CD4-positive, CD25-positive, alpha-beta regulatory T cell (primary cell): ENCODE results near the gene ARHGAP1. TPM values are rescaled to one million over a fixed set of nuclear protein-coding genes. Genes with fewer than 3 reads are reported as not detected.
"Not testable (repeated sequence)": the region's sequence is repeated elsewhere in the genome, so short reads cannot be mapped to it uniquely, and the experiment has no call there.

ENCODE experiments used
- ATAC-seq, 2 donors: fragments of 150-1000 bp; cut with Tn5 transposase; one replicate each; pipeline ENCODE4 v1.10.0; 2021; ENCODE audit warnings: low read depth in 2 of 2, moderate number of reproducible peaks in 2 of 2, moderate library complexity in 1 of 2
- DNase-seq, 3 donors: peaks; one replicate each; pipeline versions ENCODE4 v3.0.0 to v3.0.0-alpha.2; 2012 to 2022; ENCODE audit warnings: mixed read lengths in 1 of 3
- H3K27ac ChIP-seq: one replicate; pipeline ENCODE4 v1.7.0; 2013; ENCODE audit warnings: mild to moderate bottlenecking, low read length; ENCODE audit not compliant: insufficient read depth, poor library complexity, severe bottlenecking
- H3K27me3 ChIP-seq: one replicate; pipeline ENCODE4 v1.7.0; 2013; ENCODE audit warnings: low read length; ENCODE audit not compliant: control insufficient read depth, insufficient read depth
- H3K36me3 ChIP-seq: one replicate; pipeline ENCODE4 v1.7.0; 2013; ENCODE audit warnings: mild to moderate bottlenecking, low read length, moderate library complexity; ENCODE audit not compliant: control insufficient read depth, insufficient read depth
- H3K4me1 ChIP-seq: 2 replicates; pipeline ENCODE4 v1.7.0; 2013; ENCODE audit warnings: mild to moderate bottlenecking, low read length; ENCODE audit not compliant: insufficient read depth, control insufficient read depth, poor library complexity, severe bottlenecking
- H3K4me3 ChIP-seq: one replicate; pipeline ENCODE4 v1.7.0; 2013; ENCODE audit warnings: low read depth, mild to moderate bottlenecking, low read length, moderate library complexity
- H3K9me3 ChIP-seq, 2 experiments: 1 replicate in 1 of 2; 2 replicates in 1 of 2; pipeline ENCODE4 v1.7.0; 2013; ENCODE audit warnings: low read length in 2 of 2, mild to moderate bottlenecking in 1 of 2, moderate library complexity in 1 of 2; ENCODE audit not compliant: control insufficient read depth in 2 of 2
- H3K27ac Mint-ChIP-seq, 3 donors: one replicate each; pipeline ENCODE4 v1.8.0; 2020 to 2022; ENCODE audit warnings: mild to moderate bottlenecking in 3 of 3, mixed read lengths in 3 of 3, moderate library complexity in 2 of 3
- H3K27me3 Mint-ChIP-seq: one replicate; pipeline ENCODE4 v1.8.0; 2022; ENCODE audit warnings: mild to moderate bottlenecking, mixed read lengths
- H3K36me3 Mint-ChIP-seq: one replicate; pipeline ENCODE4 v1.8.0; 2020; ENCODE audit warnings: mixed read lengths
- H3K4me1 Mint-ChIP-seq, 4 donors: one replicate each; pipeline ENCODE4 v1.8.0; 2020 to 2022; ENCODE audit warnings: mixed read lengths in 4 of 4, mild to moderate bottlenecking in 1 of 4
- H3K4me3 Mint-ChIP-seq, 4 donors: one replicate each; pipeline ENCODE4 v1.8.0; 2020 to 2022; ENCODE audit warnings: mild to moderate bottlenecking in 4 of 4, mixed read lengths in 4 of 4, moderate library complexity in 3 of 4
- H3K9me3 Mint-ChIP-seq, 7 donors: one replicate each; pipeline ENCODE4 v1.8.0; 2020 to 2022; ENCODE audit warnings: mixed read lengths in 7 of 7, mild to moderate bottlenecking in 3 of 7, moderate library complexity in 2 of 7
- polyA plus RNA-seq, 4 donors: library from polyadenylated mRNA; unstranded; fragments of 300-500 nt; fragmentation: Illumina TruSeq; gene quantifications; one replicate each; pipeline ENCODE4 v1.2.3, GENCODE V29; 2021
- total RNA-seq: library from RNA; stranded (reverse); gene quantifications from one replicate; pipeline ENCODE4 v1.2.3, GENCODE V29; 2022

Gene ARHGAP1
- total and polyA plus RNA-seq, 5 donors from 2014 or later, result 46.6 to 72.5 (median 52.4) TPM

- ATAC-seq (no peak), DNase-seq (no peak)
- H3K36me3 Mint-ChIP-seq, result no peaks in the 10 kb centered on the region
- H3K27me3 Mint-ChIP-seq, result no peaks in the 10 kb centered on the region
- Histone ChIP-seq H3K27ac (no peak overlapping the region), H3K4me3 (no peak overlapping the region), H3K36me3 (no peaks in the 10 kb centered on the region), H3K27me3 (no peaks in the 10 kb centered on the region), H3K4me1 (peaks cover 9% of the 10 kb centered on the region), H3K9me3 (no peaks in the 10 kb centered on the region)
- no peaks in the 10 kb centered on the region for H3K9me3 Mint-ChIP-seq
- no peak overlapping the region for H3K27ac Mint-ChIP-seq
- H3K4me3 Mint-ChIP-seq, result no peak overlapping the region
- peaks cover 0 to 11% (median 5%) of the 10 kb centered on the region in 4 donors for H3K4me1 Mint-ChIP-seq
Measured at GRCh38 chr11:46719543-46720218, 19.3 kb upstream of the ARHGAP1 start.

- peaks cover 9% of the 10 kb centered on the region for H3K4me1 ChIP-seq
- no peaks in the 10 kb centered on the region for H3K27me3 ChIP-seq
- DNase-seq (no peak), ATAC-seq (no peak)
- no peaks in the 10 kb centered on the region for H3K9me3 ChIP-seq
- no peak within 1 kb of the TSS for H3K4me3 Mint-ChIP-seq
- no peaks in the 10 kb centered on the region for H3K36me3 ChIP-seq
- no peaks in the 10 kb centered on the region for H3K9me3 Mint-ChIP-seq
- no peaks in the 10 kb centered on the region for H3K27me3 Mint-ChIP-seq
- H3K36me3 Mint-ChIP-seq, result no peaks in the 10 kb centered on the region
- no peak within 1 kb of the TSS for H3K27ac ChIP-seq
- peaks cover 0 to 11% (median 5%) of the 10 kb centered on the region in 4 donors for H3K4me1 Mint-ChIP-seq
- no peak within 1 kb of the TSS for H3K4me3 ChIP-seq
- peak within 1 kb of the TSS; percentile 40 to 78 (median 71) for H3K27ac Mint-ChIP-seq
Measured at GRCh38 chr11:46719048-46719542, 18.7 kb upstream of the ARHGAP1 start, which contains the start of gene F2. F2 (plus strand) TSS chr11:46719213; CDS start chr11:46719236, 23 bp downstream.

DNA sequence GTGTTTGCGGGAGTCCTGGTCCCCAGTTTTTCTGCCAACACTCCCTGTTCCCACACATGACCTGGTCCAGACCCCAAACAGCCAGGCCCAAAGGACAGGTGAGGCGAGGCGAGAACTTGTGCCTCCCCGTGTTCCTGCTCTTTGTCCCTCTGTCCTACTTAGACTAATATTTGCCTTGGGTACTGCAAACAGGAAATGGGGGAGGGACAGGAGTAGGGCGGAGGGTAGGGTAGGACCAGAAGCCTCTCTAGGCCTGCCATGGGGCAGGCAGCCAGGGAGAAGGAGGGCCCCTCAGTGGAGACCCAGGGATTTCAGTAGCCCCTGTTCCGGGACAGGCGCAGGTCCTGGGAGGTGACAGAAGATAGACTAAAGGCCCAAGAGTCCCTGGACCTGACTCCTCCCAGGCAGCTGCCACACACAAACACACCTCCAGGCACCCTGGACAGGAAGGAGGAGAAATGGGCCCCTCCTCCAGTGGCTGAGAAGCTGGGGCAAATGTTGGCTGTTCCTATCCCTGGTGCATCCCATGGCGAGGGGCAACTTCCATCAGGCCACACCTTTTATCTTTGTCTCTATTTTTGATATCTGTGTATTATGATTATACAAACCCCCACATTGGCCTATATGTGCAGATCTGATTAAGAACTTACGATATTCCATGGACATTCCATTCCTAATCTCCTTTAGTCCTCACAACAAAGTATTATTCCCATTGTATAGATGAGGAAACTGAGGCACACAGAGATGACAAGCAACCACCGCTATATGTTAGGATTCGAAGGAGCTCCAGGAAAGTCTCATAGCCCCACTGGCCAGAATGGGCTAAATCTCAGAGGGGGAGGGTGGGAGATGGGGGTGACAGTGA is 18.0 kb upstream of the ARHGAP1 start:
- Histone ChIP-seq H3K27me3 (no peaks in the 10 kb centered on the region), H3K4me1 (peaks cover 9% of the 10 kb centered on the region), H3K36me3 (no peaks in the 10 kb centered on the region), H3K27ac (no peak overlapping the region), H3K4me3 (no peak overlapping the region), H3K9me3 (no peaks in the 10 kb centered on the region)
- peak in 1 of 2 donors; percentile 64 for ATAC-seq
- no peaks in the 10 kb centered on the region for H3K36me3 Mint-ChIP-seq
- peak in 1 of 3 donors; percentile 64 for DNase-seq
- H3K27me3 Mint-ChIP-seq, result no peaks in the 10 kb centered on the region
- H3K27ac Mint-ChIP-seq, result peak overlapping the region; percentile 40 to 78 (median 71)
- peaks cover 0 to 11% (median 5%) of the 10 kb centered on the region in 4 donors for H3K4me1 Mint-ChIP-seq
- no peak overlapping the region for H3K4me3 Mint-ChIP-seq
- no peaks in the 10 kb centered on the region for H3K9me3 Mint-ChIP-seq

GRCh38 chr11:46717825-46718154 is 17.4 kb upstream of the ARHGAP1 start:
- not testable (repeated sequence) for H3K36me3 ChIP-seq, H3K27me3 ChIP-seq, H3K36me3 Mint-ChIP-seq, H3K27ac Mint-ChIP-seq, H3K4me1 ChIP-seq, H3K4me3 Mint-ChIP-seq, H3K9me3 ChIP-seq, ATAC-seq, H3K27ac ChIP-seq, H3K4me3 ChIP-seq, DNase-seq, H3K27me3 Mint-ChIP-seq, H3K9me3 Mint-ChIP-seq
- H3K4me1 Mint-ChIP-seq, result peaks cover 0 to 11% (median 5%) of the 10 kb centered on the region in 4 donors

DNA sequence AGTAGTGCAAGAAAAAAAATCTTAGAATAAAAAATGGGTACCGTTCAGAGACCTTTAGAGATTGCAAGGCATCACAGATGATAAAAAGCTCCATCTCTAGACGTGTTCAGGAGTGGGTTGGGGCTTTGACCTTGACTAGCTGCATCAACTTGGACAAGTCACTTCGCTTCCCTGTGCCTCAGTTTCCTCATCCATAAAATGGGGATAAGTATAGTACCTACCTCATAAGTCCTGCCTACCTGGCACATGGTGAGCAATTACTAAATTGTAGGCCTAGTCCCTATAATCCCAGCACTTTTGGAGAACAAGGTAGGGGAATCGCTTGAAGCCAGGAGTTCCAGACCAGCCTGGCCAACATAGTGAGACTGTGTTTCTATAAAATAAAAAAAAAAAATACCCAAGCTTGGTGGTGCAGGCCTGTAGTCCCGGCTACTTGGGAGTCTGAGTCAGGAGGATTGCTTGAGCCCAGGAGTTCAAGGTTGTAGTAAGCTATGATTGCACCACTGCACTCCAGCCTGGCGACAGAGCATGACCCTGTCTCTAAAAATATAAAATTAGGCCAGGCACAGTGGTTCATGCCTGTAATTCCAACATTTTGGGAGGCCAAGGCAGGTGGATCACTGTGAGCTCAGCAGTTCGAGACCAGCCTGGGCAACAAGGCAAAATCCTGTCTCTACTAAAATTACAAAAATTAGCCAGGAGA is 12.6 kb upstream of the ARHGAP1 start:
- Histone ChIP-seq H3K9me3 (no peaks in the 10 kb centered on the region), H3K4me1 (peaks cover 2% of the 10 kb centered on the region), H3K4me3 (no peak overlapping the region), H3K27ac (no peak overlapping the region), H3K27me3 (no peaks in the 10 kb centered on the region), H3K36me3 (no peaks in the 10 kb centered on the region)
- ATAC-seq (no peak), DNase-seq (no peak)
- no peaks in the 10 kb centered on the region for H3K9me3 Mint-ChIP-seq
- H3K4me3 Mint-ChIP-seq, result no peak overlapping the region
- H3K27ac Mint-ChIP-seq, result no peak overlapping the region
- no peaks in the 10 kb centered on the region for H3K27me3 Mint-ChIP-seq
- no peaks in the 10 kb centered on the region for H3K36me3 Mint-ChIP-seq
- H3K4me1 Mint-ChIP-seq, result peaks cover 0 to 2% (median under 1%) of the 10 kb centered on the region in 4 donors

DNA sequence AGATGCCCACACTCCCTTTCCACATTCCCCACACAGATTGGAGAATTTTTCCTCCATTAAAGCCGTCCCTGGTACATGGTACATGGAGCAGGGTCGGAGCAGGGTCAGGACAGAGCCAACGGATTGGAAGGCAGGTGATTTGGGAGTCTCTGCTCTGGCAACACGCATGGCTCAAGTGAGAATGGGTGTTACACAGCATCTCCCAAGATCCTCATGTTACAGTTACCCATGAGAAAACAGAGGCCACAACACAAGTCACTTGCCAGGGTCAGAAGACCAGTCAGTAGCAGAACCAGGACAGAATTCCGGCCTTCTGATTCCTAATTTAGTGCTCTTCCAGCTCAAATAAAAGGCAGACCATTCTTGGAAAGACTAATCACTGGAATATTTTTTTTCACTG is 10.9 kb upstream of the ARHGAP1 start:
- DNase-seq, result no peak
- Histone ChIP-seq H3K4me3 (no peak overlapping the region), H3K27ac (no peak overlapping the region), H3K4me1 (no peaks in the 10 kb centered on the region), H3K36me3 (peaks cover 13% of the 10 kb centered on the region), H3K27me3 (no peaks in the 10 kb centered on the region), H3K9me3 (no peaks in the 10 kb centered on the region)
- H3K27ac Mint-ChIP-seq, result no peak overlapping the region
- no peak for ATAC-seq
- H3K27me3 Mint-ChIP-seq, result no peaks in the 10 kb centered on the region
- peaks cover 0 to 9% (median 3%) of the 10 kb centered on the region in 4 donors for H3K4me1 Mint-ChIP-seq
- peaks cover 11% of the 10 kb centered on the region for H3K36me3 Mint-ChIP-seq
- H3K9me3 Mint-ChIP-seq, result no peaks in the 10 kb centered on the region
- no peak overlapping the region for H3K4me3 Mint-ChIP-seq

DNA sequence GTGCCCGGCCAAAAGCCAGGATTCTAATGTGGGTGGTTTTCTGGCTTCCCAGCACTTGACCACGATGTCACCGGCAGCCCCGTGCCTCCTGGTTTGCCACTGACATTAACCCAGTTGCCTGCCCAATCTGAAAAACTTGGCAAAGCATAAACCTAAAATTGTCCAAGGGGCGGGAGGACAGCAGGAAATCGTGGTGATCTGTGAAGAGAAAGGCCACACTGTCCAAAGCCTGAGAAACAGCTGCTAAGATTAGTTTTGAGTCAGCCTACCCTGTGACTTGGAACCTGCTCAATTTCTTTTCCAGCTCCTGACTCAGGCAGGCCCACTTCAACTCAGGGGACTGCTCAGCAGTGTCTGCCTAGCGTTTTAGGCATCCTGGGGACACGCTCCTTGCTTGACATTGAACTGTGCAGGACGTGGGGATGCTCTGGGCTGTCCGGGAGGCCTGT is 10.4 kb upstream of the ARHGAP1 start:
- DNase-seq (no peak), ATAC-seq (no peak)
- Histone ChIP-seq H3K36me3 (peaks cover 16% of the 10 kb centered on the region), H3K27me3 (no peaks in the 10 kb centered on the region), H3K27ac (no peak overlapping the region), H3K4me1 (no peaks in the 10 kb centered on the region), H3K4me3 (no peak overlapping the region), H3K9me3 (no peaks in the 10 kb centered on the region)
- H3K36me3 Mint-ChIP-seq, result peaks cover 11% of the 10 kb centered on the region
- no peak overlapping the region for H3K27ac Mint-ChIP-seq
- peaks cover 0 to 9% (median 3%) of the 10 kb centered on the region in 4 donors for H3K4me1 Mint-ChIP-seq
- no peaks in the 10 kb centered on the region for H3K9me3 Mint-ChIP-seq
- no peak overlapping the region for H3K4me3 Mint-ChIP-seq
- no peaks in the 10 kb centered on the region for H3K27me3 Mint-ChIP-seq
